DND-41 (cell line): Measurements from ENCODE around the gene SGMS1.

Experiments
- ATAC-seq: fragments of 200-7000 bp; cut with Tn5 transposase; 3 replicates; pipeline ENCODE4 v1.9.1; 2021; ENCODE audit warnings: low read depth; ENCODE audit not compliant: insufficient read depth
- DNase-seq: peaks from one replicate; pipeline ENCODE4 v3.0.0-alpha.2; 2020
- H2AFZ ChIP-seq: 2 replicates; pipeline ENCODE4 v1.6.0; 2012; ENCODE audit warnings: low read depth, low read length
- H3K27ac ChIP-seq: 2 replicates; pipeline ENCODE4 v1.5.1; 2012; ENCODE audit warnings: low read length, inconsistent platforms
- H3K27me3 ChIP-seq: fragments of 200-600 bp; sonication (generic); 2 replicates; pipeline ENCODE4 v1.6.0; 2012; ENCODE audit warnings: low read length, mild to moderate bottlenecking, inconsistent platforms; ENCODE audit not compliant: insufficient read depth, poor library complexity
- H3K36me3 ChIP-seq: 2 replicates; pipeline ENCODE4 v1.5.1; 2012; ENCODE audit warnings: low read length, inconsistent platforms; ENCODE audit not compliant: insufficient read depth
- H3K4me1 ChIP-seq: 2 replicates; pipeline ENCODE4 v1.5.1; 2012; ENCODE audit warnings: mild to moderate bottlenecking, low read length; ENCODE audit not compliant: insufficient read depth
- H3K4me2 ChIP-seq: 2 replicates; pipeline ENCODE4 v1.6.0; 2012; ENCODE audit warnings: mild to moderate bottlenecking, moderate library complexity, low read length, inconsistent platforms; ENCODE audit not compliant: insufficient read depth
- H3K4me3 ChIP-seq, 2 experiments: fragments of 200-600 bp in 1 of 2; shearing (Covaris generic) in 1 of 2; 2 replicates each; pipeline ENCODE4 v1.5.1; 2012 to 2016; ENCODE audit warnings: inconsistent platforms in 2 of 2, low read length in 2 of 2, mild to moderate bottlenecking in 2 of 2, low read depth in 1 of 2, moderate library complexity in 1 of 2
- H3K79me2 ChIP-seq: 2 replicates; pipeline ENCODE4 v1.6.0; 2012; ENCODE audit warnings: low read length, inconsistent platforms; ENCODE audit not compliant: insufficient read depth
- H3K9ac ChIP-seq: 2 replicates; pipeline ENCODE4 v1.6.0; 2012; ENCODE audit warnings: low read depth, mild to moderate bottlenecking, inconsistent platforms, low read length, moderate library complexity
- H3K9me3 ChIP-seq: 2 replicates; pipeline ENCODE4 v1.5.1; 2012; ENCODE audit warnings: low read length, moderate library complexity, mild to moderate bottlenecking, inconsistent platforms; ENCODE audit not compliant: insufficient read depth, severe bottlenecking
- H4K20me1 ChIP-seq: 2 replicates; pipeline ENCODE4 v1.6.0; 2012; ENCODE audit warnings: low read length; ENCODE audit not compliant: insufficient read depth
- CTCF ChIP-seq: IDR thresholded peaks from 2 replicates; pipeline ENCODE4 v1.5.1; 2012; ENCODE audit warnings: borderline replicate concordance, low read length, moderate library complexity, mild to moderate bottlenecking; ENCODE audit not compliant: poor library complexity, severe bottlenecking; ENCODE audit errors: extremely low read depth
- EZH2 ChIP-seq: IDR thresholded peaks from 3 replicates; pipeline ENCODE4 v1.6.1; 2012; ENCODE audit warnings: borderline replicate concordance, low read depth, mild to moderate bottlenecking, moderate library complexity, low read length, inconsistent platforms; ENCODE audit not compliant: severe bottlenecking

The SGMS1 gene

GRCh38 chr10:50498465-50498864, 125.3 kb downstream of the SGMS1 start:
- H3K4me1 ChIP-seq: no peaks in the 10 kb centered on the region
- H3K9ac ChIP-seq: no peak overlapping the region
- TF ChIP-seq EZH2 (no peak), CTCF (no peak)
- H3K36me3 ChIP-seq: no peaks in the 10 kb centered on the region
- H4K20me1 ChIP-seq: no peaks in the 10 kb centered on the region
- no peak overlapping the region for H3K27ac ChIP-seq
- H3K4me3 ChIP-seq: no peak overlapping the region
- no peak overlapping the region for H3K4me2 ChIP-seq
- DNase-seq (no peak), ATAC-seq (no peak)
- H3K79me2 ChIP-seq: no peaks in the 10 kb centered on the region
- no peak overlapping the region for H2AFZ ChIP-seq
- no peaks in the 10 kb centered on the region for H3K9me3 ChIP-seq
- no peaks in the 10 kb centered on the region for H3K27me3 ChIP-seq

- Histone ChIP-seq H3K4me3 (no peak overlapping the region), H3K27me3 (no peaks in the 10 kb centered on the region), H3K36me3 (no peaks in the 10 kb centered on the region), H3K4me2 (no peak overlapping the region), H3K27ac (no peak overlapping the region), H2AFZ (no peak overlapping the region), H4K20me1 (no peaks in the 10 kb centered on the region), H3K79me2 (no peaks in the 10 kb centered on the region), H3K9me3 (no peaks in the 10 kb centered on the region), H3K4me1 (no peaks in the 10 kb centered on the region), H3K9ac (no peak overlapping the region)
- ATAC-seq: no peak
- no peak for TF ChIP-seq EZH2
- no peak for TF ChIP-seq CTCF
- DNase-seq: no peak
Measured at GRCh38 chr10:50497758-50498157, 126.0 kb downstream of the SGMS1 start.

- no peak overlapping the region for H2AFZ ChIP-seq
Measured at GRCh38 chr10:50496228-50496627, 127.5 kb downstream of the SGMS1 start.

More at GRCh38 chr10:50496228-50496627, 127.5 kb downstream of the SGMS1 start:
- Histone ChIP-seq H3K27ac (no peak overlapping the region), H3K4me2 (no peak overlapping the region), H3K4me3 (no peak overlapping the region), H3K79me2 (no peaks in the 10 kb centered on the region), H3K36me3 (no peaks in the 10 kb centered on the region), H3K9me3 (no peaks in the 10 kb centered on the region), H3K27me3 (no peaks in the 10 kb centered on the region), H4K20me1 (no peaks in the 10 kb centered on the region), H3K9ac (no peak overlapping the region), H3K4me1 (no peaks in the 10 kb centered on the region)
- no peak for ATAC-seq
- DNase-seq: no peak
- no peak for TF ChIP-seq EZH2
- no peak for TF ChIP-seq CTCF
